OCI-LY7 (cell line): ENCODE data around the gene AGBL1.

Experiments used
- EZH2phosphoT487 ChIP-seq: fragments of 200-600 bp; sonication (generic); IDR thresholded peaks from 2 replicates; pipeline ENCODE4 v1.6.1; 2018; ENCODE audit warnings: low read depth, borderline replicate concordance, mild to moderate bottlenecking, mixed run types, antibody characterized with exemption, low read length, moderate library complexity, mixed read lengths
- TF ChIP-seq, protein P1 (sequence below): fragments of 200-600 bp; sonication (generic); conservative IDR thresholded peaks from 2 replicates; pipeline ENCODE4 v1.5.1; 2014; ENCODE audit warnings: mild to moderate bottlenecking, antibody characterized with exemption, low read length, moderate library complexity, mixed read lengths

DNA sequence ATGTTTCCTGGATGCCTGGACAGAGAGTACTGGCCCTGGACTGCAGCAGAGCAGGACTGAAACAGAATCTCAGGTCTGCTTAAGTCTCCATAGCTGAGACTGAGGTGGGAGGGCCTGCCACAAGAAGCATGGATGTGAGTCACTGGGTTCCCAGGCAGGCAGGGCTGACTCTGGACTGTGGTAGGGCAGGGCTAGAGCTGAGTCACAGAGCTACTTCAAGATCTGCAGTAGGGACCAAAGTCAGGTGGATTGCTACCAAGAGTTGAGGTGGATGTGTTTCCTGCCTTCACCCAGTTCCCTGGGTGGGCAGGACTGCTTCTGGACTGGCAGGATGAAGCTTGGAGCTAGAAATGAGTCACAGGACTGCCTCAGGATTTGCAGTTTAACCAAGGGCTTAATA is 282.9 kb downstream of the AGBL1 start:
- TF ChIP-seq, protein P1, sequence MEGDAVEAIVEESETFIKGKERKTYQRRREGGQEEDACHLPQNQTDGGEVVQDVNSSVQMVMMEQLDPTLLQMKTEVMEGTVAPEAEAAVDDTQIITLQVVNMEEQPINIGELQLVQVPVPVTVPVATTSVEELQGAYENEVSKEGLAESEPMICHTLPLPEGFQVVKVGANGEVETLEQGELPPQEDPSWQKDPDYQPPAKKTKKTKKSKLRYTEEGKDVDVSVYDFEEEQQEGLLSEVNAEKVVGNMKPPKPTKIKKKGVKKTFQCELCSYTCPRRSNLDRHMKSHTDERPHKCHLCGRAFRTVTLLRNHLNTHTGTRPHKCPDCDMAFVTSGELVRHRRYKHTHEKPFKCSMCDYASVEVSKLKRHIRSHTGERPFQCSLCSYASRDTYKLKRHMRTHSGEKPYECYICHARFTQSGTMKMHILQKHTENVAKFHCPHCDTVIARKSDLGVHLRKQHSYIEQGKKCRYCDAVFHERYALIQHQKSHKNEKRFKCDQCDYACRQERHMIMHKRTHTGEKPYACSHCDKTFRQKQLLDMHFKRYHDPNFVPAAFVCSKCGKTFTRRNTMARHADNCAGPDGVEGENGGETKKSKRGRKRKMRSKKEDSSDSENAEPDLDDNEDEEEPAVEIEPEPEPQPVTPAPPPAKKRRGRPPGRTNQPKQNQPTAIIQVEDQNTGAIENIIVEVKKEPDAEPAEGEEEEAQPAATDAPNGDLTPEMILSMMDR: no peak
- no peak for TF ChIP-seq EZH2phosphoT487
